ENCODE data around the gene HSPA1B.
"Not testable (repeated sequence)": the region's sequence is repeated elsewhere in the genome, so short reads cannot be mapped to it uniquely, and the experiment has no call there.

The HSPA1B gene

DNA sequence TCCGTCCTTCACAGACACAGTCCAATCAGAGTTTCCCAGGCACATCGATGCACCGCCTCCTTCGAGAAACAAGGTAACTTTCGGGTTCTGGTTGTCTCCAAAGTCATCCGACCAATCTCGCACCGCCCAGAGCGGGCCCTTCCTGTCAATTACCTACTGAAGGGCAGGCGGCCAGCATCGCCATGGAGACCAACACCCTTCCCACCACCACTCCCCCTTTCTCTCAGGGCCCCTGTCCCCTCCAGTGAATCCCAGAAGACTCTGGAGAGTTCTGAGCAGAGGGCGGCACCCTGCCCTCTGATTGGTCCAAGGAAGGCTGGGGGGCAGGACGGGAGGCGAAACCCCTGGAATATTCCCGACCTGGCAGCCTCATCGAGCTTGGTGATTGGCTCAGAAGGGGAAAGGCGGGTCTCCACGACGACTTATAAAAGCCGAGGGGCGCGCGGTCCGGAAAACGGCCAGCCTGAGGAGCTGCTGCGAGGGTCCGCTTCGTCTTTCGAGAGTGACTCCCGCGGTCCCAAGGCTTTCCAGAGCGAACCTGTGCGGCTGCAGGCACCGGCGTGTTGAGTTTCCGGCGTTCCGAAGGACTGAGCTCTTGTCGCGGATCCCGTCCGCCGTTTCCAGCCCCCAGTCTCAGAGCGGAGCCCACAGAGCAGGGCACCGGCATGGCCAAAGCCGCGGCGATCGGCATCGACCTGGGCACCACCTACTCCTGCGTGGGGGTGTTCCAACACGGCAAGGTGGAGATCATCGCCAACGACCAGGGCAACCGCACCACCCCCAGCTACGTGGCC is at the start of gene HSPA1B:
Gene HSPA1B, plus strand, starts transcription at position 453 of the 794 bp plus-strand sequence. Its CDS starts 213 bp downstream, at position 666.
- peak; percentile 100 for DNase-seq

DNA sequence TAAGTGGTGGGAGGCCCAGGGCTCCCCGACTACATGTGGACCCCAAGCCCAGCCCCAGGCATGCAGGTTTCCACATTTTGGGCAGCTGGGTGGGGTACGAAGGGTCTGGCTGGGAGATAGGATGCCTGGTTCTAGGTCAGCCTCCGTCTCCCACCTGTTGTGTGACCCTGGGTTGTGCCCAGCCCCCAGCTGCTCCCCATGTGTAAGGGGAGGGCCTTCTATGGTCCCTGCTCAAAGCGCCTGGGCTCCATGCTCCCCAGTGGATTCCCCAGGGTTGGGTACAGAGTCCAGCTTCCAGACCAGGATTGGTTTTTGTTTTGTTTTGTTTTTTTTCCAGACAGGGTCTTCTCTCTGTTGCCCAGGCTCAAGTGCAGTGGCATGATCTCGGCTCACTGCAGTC is 49.3 kb upstream of the HSPA1B start:
- DNase-seq = no peak

DNA sequence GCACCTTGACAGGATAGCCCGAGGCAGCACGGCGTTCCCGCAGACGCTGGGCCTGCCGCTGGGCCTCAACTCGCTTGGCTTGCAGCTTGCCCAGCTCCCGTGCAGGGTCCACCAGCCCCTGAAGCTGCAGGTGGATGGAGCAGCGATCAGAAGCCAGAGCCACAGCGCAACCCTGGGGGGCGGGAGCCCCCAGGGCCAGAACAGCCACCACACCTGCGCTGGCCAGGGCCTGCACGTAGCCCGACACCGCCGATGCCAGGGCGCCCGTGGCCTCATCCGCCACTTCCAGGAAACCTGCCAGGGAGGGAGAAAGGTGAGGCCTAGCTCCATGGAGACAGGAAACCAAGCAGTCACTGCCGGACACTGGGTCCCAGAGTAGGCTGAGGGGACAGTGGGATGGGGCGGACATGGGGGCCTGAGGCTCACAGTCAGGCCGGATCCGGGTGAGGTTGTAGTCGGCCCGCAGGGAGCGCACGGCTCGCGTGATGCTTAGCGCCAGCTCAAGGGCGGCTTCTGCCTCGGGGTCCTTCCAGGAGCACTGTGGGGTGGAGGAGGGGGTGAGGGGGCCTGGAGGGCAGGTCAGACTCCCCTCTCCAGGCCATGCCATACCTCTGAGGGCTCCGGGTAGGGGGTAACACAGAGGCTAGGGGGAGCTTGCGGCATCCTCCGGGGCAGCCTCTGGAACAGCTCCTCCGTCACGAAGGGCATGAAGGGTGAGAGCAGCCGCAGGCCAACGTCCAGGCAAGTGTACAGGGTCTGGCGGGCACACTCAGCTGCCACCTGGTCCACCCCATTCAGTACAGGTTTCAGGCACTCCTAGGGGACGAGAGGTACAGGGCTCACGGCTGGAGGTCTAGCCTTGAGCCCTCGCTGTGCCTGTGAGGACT is 48.3 kb upstream of the HSPA1B start:
- DNase-seq = no peak

DNA sequence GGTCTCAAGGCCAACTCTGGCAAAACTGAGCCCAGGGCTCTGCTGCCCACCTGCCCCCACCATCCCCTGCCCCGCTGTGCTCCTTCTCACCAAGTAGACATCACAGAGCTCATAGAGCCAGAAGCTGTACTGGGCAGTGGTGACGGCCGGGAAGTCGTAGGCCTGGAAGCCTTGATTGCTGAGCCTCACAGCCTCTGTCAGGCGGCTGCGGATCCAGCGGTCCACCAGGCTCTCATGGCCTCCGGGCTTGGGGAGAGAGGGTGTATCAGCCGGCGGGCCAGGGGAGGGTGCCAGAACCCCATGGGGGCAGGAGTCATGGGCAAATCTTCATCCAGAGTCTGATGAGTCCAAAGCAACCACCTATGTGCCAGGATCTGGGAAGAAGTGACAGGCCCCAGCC is 47.6 kb upstream of the HSPA1B start:
- DNase-seq = no peak

DNA sequence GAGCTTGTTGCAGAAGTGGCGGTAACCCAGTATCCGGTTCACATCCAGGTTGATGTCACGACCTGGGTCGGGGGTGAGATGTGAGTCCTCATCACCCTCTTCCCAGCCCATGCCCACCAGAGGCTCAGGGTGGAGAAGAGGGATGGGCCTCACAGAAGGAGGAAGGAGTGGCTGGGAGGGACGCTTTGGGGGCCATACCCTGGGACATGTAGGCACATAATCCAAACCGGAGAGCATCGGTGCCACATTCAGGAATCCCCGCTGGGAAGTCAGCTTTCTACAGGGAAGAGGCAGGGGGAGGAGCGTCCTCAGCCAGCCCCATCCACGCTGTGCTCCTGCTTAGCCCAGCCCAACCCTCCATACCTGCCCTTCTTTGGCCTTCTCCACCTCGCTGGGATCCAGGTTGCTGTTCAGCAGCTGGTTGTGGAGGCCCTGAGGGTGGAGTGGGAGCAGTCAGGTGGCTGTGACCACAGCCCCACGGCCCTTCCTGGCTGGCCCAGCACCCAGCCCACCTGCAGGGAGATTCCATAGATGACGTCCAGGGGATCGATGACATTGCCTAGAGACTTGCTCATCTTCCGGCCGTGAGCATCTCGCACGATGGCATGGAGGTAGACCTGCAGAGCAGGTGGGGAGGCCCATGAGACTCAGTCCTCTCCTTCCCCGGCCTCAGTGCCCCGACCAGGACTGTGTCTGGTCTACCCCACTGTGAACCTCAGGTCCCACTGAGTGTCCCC is 46.9 kb upstream of the HSPA1B start:
- DNase-seq = no peak

DNA sequence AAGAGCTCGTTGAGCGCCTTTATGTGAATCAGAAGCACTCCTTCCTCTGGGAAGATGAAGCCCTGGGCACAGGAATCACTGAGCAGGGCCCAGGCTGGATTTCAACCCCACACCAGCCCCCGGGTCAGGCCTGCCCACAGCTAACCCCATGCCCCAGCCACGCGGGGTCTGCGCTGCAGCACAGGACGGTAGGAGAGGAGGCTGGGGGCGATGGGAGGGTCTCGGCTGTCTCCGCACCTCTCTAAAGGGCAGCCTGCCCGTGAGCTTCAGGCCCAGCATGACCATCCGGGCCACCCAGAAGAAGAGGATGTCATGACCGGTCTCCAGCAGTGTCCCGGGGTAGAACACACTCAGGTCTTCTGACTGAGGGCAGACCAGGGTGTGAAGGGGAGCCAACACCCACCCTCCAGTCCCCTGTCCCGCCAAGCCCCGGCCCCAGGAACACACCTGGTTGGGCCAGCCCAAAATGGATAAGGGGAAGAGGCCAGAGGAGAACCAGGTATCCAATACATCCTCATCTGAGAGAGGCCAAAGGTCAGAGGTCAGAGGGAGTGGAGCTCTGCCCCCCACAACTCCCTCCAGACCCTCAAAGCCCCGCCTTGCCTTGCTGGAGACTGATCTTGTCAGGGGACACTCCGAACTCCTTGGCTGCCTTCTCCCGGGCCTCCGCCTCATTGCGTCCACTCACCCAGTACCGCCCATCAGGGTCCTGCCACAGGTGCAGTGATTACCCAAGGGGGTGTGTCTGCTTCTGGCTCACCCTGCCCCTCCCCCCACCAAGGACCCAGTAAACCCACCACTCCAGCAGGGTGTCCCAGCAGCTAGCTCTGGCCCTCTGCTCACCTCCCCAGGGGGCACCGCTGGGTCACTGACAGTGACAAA is 46.1 kb upstream of the HSPA1B start:
- DNase-seq = no peak

DNA sequence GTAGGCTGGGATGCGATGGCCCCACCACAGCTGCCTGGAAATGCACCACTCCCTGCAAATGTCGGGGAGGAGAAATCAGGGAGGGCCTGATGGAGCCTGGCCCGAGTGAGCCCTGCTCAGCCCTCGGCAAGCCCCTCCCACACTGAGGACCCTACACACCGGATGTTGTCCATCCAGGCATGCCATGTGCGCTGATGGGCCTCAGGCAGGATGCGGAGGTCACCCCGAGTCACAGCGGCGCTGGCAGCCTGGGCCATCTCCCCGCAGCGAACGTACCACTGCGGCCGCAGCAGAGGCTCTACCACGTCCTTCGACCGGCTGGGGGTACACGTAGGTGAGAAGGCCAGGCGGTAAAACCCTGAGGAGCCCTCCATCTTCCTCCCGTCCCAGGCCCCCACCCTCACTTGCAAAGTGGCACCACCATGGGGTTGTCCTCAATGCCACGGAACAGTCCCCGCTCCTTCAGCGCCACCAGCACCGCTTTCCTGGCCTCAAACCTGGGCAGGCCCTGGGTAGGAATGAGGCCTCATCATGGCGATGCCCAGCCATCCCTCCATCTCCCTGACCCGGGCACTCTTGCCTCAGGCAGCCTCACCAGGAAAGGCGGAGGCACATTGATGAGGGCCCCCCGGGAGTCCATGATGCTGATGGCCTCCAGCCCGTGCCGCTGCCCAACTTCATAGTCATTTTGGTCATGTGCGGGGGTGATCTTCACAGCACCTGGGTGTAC is 45.2 kb upstream of the HSPA1B start:
- DNase-seq = no peak

DNA sequence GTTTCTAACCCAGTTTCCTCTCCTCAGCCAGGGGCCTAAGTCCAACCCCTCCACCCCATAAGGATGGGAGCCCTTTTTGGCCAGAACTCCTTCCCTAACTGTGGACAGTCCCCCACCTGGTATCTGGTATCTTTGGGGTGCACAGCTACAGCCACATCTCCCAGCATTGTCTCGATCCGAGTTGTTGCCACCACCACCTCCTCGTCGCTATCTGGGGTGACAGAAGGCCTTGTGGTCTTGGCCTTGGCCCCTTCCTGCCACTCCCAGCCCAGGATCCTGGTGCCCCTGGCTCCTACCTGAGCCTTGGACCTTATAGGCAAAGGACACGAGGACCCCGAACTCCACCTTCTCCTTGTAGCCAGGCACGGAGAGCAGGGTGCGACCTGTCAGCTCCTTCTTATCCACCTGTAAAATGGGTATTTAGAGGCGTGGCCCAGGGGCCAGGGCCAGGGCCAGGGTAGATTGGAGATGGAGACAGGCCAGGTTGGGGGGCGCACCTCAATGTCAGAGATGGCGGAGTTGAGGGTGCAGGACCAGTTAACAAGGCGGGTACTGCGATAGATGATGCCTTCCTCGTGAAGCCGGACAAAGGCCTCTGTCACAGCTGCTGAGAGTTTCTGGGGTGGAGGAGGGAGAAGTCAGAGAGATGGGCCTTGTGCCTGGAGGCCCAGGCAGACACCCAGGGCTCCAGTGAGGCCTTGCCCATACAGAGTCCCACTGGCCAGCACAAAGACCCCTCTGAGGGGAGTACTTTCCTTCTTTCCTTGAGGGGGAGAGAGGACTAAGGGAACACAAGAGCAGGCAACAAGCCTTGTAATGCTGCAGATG is 43.2 kb upstream of the HSPA1B start:
- DNase-seq = no peak

DNA sequence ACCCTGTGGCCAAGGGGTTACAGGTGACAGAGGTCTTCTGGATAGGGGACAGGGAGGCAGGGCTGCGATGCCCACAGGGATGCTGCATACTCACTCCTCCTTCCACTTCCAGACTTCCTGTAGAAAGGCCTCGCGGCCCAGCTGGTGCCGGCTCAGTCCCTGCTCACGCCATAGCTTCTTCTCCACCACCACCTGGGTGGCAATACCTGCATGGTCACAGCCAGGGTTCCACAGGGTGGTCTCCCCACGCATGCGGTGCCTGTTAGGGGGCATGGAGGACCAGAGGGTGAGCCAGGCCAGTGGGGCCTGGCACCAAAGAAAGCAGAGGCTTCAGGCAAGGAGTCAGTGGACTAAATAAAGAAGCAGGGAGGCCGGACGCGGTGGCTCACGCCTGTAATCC is 42.1 kb upstream of the HSPA1B start:
- no peak for DNase-seq

DNA sequence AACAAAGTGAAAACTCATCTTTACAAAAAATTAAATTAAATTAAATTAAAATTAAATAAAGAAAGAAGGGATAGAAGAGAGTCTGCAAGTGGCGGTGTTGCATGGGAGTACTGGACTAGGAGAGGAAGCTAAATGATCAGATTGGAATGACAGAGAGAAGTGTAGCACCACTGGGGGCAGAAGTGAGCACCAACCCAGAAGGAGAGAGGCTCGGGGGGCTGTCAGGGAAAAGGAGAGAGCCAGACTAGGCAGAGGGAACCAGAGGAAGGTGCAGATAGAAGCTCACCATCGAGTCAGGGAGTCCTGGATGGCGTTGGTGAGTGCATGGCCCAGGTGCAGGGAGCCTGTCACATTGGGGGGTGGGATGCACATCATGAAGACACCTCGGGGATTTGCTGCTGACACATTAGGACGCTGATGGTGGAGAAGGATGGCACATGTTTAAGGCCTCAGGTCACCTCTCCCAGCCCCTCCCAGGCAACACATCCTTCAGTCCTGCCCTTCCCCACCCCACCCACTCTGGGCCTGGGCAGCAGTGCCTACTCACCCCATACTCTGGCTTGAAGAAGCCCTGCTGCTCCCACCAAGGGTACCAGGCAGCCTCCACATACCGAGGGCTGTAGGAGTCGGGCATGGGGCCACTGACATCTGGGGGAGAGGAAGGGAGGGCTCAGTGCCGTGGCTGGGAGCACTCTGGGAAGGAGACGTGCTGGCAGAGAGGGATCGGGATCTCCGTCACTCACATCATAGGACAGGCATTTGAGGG is 36.0 kb upstream of the HSPA1B start:
- DNase-seq = peak; percentile 50

DNA sequence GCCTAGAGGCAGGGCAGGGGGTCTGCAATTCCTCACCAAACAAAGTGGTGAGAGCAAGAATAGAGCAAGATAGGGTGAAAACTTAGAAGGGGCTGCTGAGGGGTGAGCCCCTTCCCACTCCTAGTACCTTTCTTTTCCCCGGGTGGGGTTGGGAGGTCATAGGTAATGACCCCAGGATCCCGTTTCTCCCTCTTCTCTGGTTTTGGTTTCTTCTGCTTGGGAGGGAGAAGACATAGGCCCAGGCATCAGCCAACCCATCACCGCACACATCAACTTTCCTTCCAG is 35.5 kb upstream of the HSPA1B start:
- DNase-seq = no peak

DNA sequence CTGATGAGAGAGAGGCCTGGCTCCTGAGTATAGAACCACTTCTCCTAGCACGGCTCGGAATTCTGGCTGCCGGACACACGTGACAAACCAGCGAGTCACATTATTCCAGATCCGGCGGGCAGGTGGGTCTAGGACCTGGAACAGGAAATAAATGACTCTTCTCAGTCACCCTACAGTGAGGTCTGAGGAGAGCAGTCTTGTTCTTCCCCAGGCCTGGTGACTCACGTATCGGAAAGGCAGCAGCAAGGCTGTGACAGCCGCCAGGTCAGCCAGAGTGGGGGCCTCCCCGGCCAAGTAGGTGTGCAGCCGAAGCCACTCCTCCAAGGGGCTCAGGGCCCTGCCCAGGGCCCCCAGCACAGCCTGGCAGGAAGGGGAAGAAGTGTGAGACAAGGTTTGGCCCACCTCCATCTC is 34.8 kb upstream of the HSPA1B start:
- no peak for DNase-seq

DNA sequence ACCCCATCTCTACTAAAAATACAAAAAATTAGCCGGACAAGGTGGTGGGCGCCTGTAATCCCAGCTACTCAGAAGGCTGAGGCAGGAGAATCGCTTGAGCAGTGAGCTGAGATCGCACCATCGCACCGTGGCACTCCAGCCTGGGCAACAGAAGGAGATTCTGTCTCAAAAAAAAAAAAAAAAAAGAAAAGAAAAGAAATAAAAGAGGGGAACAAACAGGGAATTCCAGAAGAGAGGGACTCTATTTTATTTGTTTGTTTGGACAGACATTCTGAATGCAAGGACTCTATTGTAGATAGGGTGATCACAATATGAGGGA is 33.7 kb upstream of the HSPA1B start:
- DNase-seq = not testable (repeated sequence)

DNA sequence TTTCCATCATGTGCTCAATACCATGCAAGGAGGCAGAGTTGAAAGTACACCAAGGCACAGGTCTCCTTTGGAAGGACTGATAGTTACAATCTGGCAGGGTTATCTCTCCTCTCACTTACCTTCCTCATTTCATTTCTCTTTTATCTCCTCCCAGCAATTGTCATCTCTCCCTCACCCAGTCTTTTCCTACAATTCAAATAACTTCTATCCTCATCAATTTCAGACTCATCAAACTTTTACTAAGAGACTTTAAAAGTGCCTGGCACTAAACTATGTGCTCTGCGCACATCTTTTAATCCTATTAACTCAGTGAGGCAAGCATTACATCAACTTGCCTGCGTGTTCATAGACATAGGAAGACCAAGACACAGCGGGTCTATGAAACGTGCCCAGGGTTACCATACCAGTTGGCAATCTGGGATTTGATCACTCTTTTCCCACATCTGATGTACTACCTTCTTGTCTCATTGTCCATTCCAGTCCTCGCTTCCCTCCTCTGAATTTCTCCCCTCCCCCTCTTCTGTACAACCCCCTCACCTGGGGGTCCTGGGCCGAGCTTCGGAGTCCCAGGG is 33.2 kb upstream of the HSPA1B start:
- peak; percentile 36 for DNase-seq

DNA sequence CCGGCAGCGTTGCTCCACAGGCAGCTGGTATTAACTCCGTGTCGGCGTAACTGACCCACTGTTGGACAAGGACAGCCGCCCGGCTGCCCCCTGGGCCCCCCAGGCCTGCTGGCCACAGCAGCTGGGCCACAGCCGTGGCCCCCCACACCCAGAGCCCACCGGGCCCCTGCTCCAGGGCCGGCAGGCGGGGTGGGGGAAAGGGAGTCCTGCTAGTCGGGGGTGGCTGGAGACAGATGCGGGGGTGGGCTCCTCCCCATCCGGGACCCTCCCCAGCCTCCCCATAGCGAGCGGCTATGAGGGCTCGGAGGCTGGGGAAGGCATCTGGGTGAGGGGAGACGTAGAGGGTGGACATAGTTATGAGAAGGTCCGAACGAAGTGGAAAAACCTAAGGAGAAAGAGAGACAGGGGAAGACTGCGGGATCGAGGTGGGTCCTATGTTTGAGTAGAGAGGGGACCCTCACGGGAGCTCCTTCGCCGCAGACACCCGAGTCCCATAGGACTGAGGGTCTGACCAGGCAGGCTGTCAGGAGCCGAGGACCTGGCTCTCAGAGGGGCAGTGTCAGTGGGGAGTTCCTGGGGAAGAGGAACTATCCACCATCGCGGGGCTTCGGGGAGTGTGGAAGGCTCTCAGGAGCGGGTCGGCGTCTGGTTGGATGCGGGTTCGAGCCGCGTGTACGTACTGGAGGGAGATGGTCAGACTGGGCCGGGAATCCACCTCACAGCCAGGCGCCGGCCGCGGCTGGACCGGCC is 32.5 kb upstream of the HSPA1B start:
- peak; percentile 35 for DNase-seq

DNA sequence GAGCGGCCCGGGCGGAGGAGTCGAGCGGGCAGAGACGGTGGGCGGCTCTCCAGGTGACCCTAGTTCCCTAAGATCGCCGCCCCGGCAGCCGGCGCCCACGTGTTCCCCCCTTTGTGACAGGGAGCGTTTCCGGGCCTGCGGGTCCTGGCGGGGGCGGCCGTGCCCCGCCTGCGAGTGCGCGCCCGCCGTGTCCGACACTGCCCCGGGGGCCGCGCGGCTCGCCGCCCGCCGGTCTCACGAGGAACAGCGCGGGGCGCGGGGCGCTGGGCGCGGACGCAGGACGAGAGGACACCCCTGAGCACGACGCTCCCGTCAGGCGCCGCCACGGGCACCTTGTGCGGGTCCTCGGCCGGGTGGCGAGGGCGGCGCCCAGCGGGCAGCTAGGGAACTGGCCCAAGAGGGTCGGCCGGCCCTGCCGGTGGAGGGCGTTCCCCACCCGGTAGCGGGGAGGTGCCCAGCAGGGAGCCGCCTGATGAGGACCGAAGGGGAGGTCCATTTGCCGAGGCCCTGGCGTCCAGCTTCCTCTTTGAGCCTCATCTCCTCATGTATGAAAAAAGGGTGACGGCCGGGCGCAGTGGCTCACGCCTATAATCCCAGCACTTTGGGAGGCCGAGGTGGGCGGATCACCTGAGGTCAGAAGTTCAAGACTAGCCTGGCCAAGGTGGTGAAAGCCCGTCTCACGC is 31.8 kb upstream of the HSPA1B start, which contains the start of gene VARS1:
Gene VARS1, minus strand, starts transcription at position 137 of the 683 bp plus-strand sequence. CDS start 535 bp downstream, outside the sequence.
- DNase-seq = peak; percentile 88

DNA sequence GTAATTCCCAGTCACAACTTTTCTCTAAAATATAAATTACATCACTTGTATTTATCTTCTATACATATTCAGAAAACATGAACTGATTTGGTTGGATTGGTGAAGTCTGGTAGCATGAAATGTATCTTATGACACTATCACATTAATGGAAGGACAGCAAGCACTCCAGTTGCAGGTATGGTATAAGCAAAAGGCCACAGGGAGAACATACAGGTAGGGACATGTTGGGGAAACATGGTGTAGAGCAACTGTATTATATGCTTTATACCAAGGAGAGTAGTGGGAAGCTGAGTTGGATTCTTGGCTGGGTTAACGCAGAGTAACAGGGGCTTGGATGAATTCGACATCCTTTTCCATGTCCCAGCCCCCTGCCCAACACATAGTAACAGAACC is 30.5 kb upstream of the HSPA1B start:
- DNase-seq = no peak

DNA sequence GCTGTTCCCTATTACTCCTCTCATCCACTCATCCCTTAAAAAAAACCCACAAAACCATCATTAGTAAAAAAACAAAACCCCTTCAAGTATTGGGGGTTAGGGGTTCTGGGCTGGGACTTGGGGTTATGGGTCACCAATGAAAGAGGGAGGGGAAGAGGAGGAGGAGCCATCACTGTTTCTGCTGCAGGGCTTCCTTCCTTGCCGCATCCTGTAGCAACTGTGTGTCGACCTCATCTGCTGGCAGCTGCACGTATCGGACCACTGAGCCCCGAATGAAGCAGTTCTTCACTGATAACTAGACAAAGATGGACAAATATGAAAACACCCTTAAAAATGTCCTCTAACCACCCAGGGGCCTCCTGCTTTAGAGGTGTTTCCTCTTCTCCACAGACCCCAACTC is 29.9 kb upstream of the HSPA1B start:
- DNase-seq = no peak

All from fibroblast of skin of right quadriceps (primary cell).